Type B pancreatic cell (in vitro differentiated cells): ENCODE measurements around the gene AHDC1. TPM values are rescaled to one million over a fixed set of nuclear protein-coding genes. Genes with fewer than 3 reads are reported as not detected.

Source experiments
- DNase-seq: peaks from one replicate; pipeline ENCODE4 v3.0.0; 2021; ENCODE audit warnings: mixed read lengths; ENCODE audit not compliant: unreplicated experiment; ENCODE audit errors: extremely low spot score
- H3K27ac Mint-ChIP-seq: 2 replicates; pipeline ENCODE4 v1.8.0; 2021; ENCODE audit warnings: mild to moderate bottlenecking, mixed read lengths
- H3K27me3 Mint-ChIP-seq: 2 replicates; pipeline ENCODE4 v1.8.0; 2021; ENCODE audit warnings: mixed read lengths
- H3K36me3 Mint-ChIP-seq: 2 replicates; pipeline ENCODE4 v1.8.0; 2021; ENCODE audit warnings: mixed read lengths
- H3K4me1 Mint-ChIP-seq: one replicate; pipeline ENCODE4 v1.8.0; 2021; ENCODE audit warnings: mixed read lengths; ENCODE audit not compliant: unreplicated experiment
- H3K4me3 Mint-ChIP-seq: 2 replicates; pipeline ENCODE4 v1.8.0; 2021; ENCODE audit warnings: mild to moderate bottlenecking, mixed read lengths
- H3K9me3 Mint-ChIP-seq: 2 replicates; pipeline ENCODE4 v1.8.0; 2021; ENCODE audit warnings: mixed read lengths
- total RNA-seq: library from RNA; stranded (reverse); gene quantifications from 2 replicates; pipeline ENCODE4 v1.2.1, GENCODE V29; 2021; ENCODE audit warnings: low replicate concordance
- TF ChIP-seq, protein P1 (sequence below): fragments of 200-600 bp; sonication (generic); conservative IDR thresholded peaks from 2 replicates; pipeline ENCODE4 v1.5.0; 2021; ENCODE audit warnings: antibody characterized with exemption, mild to moderate bottlenecking

AHDC1 gene
- total RNA-seq, 1 donor from 2014 or later, result 61.0 TPM

DNA sequence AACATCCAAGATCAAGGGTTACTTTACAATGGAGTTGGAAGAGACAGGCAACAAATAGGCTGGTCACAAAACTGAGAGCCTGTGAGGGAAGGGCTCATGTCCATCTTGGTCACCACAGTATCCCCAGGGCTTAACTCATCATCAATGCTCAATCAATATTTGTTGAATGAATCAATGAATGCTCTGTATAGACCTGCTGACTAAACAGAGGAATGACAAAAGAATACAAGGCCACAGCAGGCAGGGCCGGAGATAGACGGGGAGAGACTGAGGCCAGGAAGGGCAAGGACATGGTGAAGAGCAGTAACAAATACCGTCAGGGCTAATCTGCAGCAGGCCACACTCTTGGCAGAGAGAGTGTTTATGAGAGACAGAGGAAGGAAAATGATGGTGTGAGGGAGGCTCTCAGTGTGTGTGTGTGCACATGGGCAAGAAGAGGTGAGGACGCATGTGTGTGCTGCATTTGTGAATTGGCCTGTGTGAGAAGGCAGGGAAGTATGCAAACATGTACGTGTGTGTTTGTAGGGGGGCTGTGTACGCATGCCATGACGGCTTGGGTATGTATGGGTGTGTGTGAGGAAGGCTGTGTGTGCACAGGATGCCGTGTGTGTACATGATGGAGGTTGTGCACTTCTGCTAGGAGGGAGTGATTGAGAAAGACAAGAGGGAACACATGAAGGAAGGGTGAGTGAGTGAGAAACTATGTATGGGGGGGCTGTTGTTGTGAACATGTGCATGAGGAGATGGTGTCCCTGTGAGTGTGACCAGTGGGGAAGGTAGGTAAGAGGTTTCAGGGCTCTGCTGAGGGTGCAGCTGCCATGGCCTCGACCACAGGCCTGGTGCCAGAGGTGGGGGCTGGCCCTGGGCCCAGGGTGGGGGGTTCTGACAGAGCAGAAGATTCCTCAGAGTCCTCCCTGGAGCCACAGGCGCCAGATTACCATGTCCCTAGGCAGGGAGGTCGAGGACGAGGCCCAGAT is 15.4 kb downstream of the AHDC1 start:
- Mint-ChIP-seq H3K27me3 (no peaks in the 10 kb centered on the region), H3K4me1 (peaks cover 18% of the 10 kb centered on the region), H3K4me3 (no peak overlapping the region), H3K36me3 (peaks cover 7% of the 10 kb centered on the region), H3K9me3 (no peaks in the 10 kb centered on the region), H3K27ac (no peak overlapping the region)
- TF ChIP-seq, protein P1, sequence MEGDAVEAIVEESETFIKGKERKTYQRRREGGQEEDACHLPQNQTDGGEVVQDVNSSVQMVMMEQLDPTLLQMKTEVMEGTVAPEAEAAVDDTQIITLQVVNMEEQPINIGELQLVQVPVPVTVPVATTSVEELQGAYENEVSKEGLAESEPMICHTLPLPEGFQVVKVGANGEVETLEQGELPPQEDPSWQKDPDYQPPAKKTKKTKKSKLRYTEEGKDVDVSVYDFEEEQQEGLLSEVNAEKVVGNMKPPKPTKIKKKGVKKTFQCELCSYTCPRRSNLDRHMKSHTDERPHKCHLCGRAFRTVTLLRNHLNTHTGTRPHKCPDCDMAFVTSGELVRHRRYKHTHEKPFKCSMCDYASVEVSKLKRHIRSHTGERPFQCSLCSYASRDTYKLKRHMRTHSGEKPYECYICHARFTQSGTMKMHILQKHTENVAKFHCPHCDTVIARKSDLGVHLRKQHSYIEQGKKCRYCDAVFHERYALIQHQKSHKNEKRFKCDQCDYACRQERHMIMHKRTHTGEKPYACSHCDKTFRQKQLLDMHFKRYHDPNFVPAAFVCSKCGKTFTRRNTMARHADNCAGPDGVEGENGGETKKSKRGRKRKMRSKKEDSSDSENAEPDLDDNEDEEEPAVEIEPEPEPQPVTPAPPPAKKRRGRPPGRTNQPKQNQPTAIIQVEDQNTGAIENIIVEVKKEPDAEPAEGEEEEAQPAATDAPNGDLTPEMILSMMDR, result no peak
- no peak for DNase-seq

DNA sequence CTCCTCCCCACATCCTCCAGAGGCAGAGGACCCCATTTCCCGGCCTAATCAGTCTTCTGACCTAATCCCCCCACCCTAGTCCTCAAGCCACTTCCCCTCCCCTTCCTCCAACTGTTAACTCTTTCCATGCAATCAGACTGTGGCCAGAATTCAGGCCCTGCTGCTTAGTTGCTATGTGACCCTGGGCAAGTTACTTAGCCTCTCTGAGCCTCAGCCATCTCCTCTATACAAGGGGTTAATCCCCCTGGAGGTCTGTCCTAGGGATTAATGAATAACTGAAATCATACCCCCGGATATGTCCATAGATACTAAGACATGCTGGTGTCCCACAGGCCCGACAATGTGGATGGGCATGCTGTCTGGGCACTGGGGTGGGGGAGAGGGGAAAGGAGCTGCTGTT is 18.3 kb downstream of the AHDC1 start:
- H3K36me3 Mint-ChIP-seq, result peaks cover 18% of the 10 kb centered on the region
- H3K9me3 Mint-ChIP-seq, result no peaks in the 10 kb centered on the region
- TF ChIP-seq, protein P1, result no peak
- H3K4me1 Mint-ChIP-seq, result peaks cover 21% of the 10 kb centered on the region
- H3K27me3 Mint-ChIP-seq, result no peaks in the 10 kb centered on the region
- no peak overlapping the region for H3K4me3 Mint-ChIP-seq
- H3K27ac Mint-ChIP-seq, result no peak overlapping the region
- DNase-seq, result no peak

DNA sequence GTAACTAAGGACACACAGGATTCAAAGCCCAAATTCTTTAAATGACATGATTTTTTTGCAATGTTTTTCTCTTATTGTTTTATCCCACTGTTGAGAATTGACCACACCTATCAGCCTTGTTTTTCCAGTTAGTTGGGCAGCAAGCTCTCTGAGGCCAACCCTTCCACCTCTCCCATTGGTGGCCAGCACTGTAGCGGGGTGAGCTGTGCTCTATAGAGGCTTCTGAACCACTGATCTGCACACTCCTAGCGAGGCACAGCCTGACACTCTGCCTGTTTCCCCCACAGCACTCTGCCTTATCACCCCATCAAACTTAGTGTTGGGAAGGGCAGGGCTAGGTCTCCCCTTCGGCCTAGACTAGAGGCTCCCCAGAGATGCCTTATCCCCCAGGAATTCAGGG is 19.5 kb downstream of the AHDC1 start:
- Mint-ChIP-seq H3K36me3 (peaks cover 18% of the 10 kb centered on the region), H3K27me3 (no peaks in the 10 kb centered on the region), H3K4me1 (peaks cover 21% of the 10 kb centered on the region), H3K4me3 (no peak overlapping the region), H3K9me3 (no peaks in the 10 kb centered on the region), H3K27ac (no peak overlapping the region)
- DNase-seq, result no peak
- TF ChIP-seq, protein P1, result no peak

DNA sequence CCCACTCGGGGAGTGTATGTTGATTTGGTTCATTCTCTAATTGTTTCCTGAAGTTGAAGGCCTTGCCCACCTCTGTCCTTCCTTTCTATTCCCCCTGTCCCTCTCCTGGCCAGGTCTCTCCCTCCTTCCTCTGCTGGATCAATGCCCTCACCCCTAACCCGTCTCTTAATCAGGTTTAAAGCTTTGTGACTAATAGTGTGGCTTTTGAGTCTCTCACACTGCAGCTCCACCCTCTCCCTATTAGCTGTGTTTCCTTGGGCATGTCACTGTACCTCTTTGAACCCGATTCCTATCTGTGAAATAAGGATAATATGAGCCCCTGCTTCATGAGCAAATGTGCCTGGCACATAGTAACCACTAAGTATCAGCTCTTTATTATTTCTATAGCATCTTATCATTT is 20.5 kb downstream of the AHDC1 start:
- TF ChIP-seq, protein P1, result no peak
- Mint-ChIP-seq H3K4me3 (no peak overlapping the region), H3K4me1 (peaks cover 26% of the 10 kb centered on the region), H3K27me3 (no peaks in the 10 kb centered on the region), H3K27ac (no peak overlapping the region), H3K9me3 (no peaks in the 10 kb centered on the region), H3K36me3 (peaks cover 18% of the 10 kb centered on the region)
- no peak for DNase-seq

DNA sequence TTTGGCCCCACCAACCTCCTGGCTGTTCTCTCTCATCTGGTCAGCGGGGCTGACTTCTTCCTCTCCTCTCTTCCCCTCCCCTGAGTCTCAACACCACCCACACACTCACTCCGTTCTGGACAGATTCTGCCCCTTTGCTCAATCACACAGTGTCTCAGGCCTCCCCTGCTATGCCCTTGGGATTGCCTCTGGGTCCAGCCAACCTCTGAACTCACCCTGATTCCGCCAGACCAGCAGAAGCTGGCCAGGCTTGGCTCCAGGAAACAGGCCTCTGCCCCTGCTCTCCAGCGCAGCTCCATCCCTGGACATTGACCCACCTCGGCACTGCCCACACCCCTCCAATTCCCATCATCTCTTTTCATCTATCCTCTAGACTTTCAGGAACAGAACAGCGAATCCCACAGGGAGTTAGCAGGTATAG is 22.1 kb downstream of the AHDC1 start:
- H3K27ac Mint-ChIP-seq, result peak overlapping the region; percentile 60
- H3K9me3 Mint-ChIP-seq, result no peaks in the 10 kb centered on the region
- peaks cover 18% of the 10 kb centered on the region for H3K36me3 Mint-ChIP-seq
- H3K27me3 Mint-ChIP-seq, result no peaks in the 10 kb centered on the region
- DNase-seq, result no peak
- H3K4me3 Mint-ChIP-seq, result no peak overlapping the region
- TF ChIP-seq, protein P1, result no peak
- H3K4me1 Mint-ChIP-seq, result peaks cover 30% of the 10 kb centered on the region
